Esophagus mucosa (tissue), 1 donor: ENCODE results near the gene NPHP4. TPM values are rescaled to one million over a fixed set of nuclear protein-coding genes. Genes with fewer than 3 reads are reported as not detected.

Source experiments
- ATAC-seq: fragments of 200-7000 bp; cut with Tn5 transposase; one replicate; pipeline ENCODE4 v1.9.1; 2020
- total RNA-seq: library from RNA; stranded (reverse); gene quantifications from one replicate; pipeline ENCODE4 v1.2.4, GENCODE V29; 2023
- donor health status: DM: yes; HTN: yes; CAD: no.

Gene NPHP4
- total RNA-seq, 1 donor from 2014 or later: 4.7 TPM

DNA sequence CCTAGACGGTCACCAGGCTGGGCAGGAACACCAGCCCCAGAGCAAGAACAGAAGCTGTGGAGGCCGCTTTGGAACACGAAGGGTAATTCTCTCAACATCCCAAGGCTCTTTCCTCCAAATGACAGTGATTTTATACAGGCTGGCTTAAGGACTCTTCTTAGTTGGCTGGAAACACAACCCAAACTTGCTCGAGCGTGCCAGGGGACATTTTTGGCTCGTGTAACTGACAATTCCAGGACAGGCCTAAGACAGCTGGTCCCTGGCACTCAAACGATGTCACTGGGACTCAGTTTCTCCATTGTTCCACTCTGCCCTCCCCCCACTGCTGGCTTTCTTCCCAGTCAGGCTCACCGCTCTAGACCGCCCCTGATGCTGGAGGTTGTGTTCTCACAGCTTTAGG is 164.7 kb downstream of the NPHP4 start:
- ATAC-seq: no peak

DNA sequence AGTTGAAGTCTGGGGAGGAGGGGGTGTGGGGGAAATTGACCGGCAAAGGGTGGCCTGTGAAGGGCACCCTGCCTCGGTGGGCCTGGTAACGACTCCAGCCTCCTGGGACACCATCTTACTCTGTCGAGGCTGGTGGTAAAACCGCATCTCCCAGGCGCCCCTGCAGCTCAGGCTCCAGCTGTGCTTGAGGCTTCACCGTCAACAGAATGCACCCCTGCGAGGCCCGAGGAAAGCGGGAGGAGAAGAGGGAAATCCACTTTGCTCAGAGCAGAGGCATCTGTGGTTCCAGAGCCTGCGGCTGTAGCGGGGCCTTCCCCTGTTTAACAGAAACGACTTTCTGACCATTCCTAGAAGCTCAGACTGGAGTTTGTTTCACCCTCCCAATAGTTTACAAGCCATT is 165.6 kb downstream of the NPHP4 start:
- ATAC-seq: no peak

DNA sequence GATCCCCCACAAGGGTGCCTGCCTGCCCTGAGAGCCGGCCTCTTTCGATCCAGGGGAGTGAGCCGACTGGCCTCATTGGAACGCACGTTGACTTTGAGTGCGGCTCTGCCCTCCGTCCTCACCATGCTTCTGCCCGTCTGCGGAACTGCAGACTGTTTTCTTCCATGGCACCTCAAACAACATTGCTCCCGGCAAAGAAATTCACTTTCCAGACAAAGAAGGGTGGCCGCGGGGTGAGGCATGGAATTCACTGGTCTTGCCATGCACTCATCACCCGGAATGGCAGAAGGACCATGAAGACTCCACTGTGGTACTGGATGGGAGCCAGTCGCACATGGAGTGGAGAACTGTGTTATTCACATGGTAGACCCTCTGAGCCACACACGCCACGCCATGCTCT is 169.5 kb downstream of the NPHP4 start:
- no peak for ATAC-seq

DNA sequence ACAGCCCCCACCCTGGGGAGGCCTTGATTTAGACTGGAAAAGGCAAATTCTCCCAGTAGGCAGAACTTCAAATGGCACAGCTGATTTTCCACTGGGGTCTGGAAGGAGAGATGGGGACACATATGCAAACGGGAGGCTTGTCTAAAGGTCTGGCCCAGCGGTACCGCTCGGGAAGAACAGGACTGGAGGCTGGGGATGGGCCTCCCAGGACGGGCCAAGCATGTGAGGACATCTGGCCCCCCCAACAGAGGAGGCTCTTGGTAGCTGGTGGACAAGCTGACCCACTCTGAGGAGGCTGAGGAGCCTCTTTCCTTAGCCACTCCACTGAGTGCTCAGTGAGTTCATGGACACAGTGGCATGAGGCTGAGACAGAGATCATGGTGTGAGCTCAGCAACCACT is 170.0 kb downstream of the NPHP4 start:
- no peak for ATAC-seq

DNA sequence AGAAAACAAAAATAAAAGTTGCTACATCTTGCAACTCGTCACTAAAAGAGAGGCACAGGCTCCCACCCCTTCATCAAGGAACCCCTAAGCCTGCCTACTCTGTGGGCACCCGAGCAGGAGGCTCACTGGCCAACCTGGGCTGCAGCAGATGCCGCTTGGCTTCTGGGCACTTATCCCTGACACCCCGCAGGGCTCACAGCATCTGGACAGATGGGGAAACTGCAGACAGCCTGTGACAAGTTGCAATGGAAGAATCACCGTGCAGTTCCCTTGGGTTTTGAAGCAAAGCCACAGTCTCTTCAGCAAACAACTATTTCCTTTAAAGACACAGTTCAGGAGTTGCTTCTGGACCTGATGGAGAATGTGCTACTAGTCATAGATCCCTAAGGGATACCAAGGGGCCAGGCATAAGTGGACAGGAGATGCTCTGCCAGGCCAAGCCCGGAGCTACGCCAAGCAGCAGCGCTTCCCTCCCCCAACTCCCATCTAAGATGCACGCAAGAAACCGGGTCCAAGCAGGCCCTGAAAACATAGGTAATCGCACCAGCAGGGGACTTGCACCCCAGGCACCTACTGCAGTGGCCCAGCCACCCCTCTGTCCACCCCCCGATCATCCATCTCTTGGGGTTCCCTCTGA is 170.6 kb downstream of the NPHP4 start:
- ATAC-seq: no peak

DNA sequence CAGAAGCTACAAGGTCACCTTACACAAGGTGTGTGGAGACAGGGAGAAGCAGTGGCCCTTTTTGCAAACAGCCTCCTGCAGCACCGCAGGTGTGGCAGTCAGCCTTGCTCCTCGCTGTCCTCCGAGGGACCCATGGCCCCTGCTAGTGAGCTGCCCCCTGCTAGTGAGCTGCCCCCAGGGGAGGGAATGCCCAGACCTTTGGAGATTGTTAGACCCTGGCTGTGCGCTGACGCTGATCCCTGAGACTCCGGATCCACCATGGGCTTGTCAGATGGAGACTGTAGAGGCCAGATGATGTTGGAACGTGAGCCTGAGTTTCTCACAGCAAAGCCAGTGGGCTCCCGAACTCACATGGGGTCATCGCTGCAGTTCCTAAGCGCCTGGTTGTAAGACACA is 172.2 kb downstream of the NPHP4 start:
- ATAC-seq: no peak

DNA sequence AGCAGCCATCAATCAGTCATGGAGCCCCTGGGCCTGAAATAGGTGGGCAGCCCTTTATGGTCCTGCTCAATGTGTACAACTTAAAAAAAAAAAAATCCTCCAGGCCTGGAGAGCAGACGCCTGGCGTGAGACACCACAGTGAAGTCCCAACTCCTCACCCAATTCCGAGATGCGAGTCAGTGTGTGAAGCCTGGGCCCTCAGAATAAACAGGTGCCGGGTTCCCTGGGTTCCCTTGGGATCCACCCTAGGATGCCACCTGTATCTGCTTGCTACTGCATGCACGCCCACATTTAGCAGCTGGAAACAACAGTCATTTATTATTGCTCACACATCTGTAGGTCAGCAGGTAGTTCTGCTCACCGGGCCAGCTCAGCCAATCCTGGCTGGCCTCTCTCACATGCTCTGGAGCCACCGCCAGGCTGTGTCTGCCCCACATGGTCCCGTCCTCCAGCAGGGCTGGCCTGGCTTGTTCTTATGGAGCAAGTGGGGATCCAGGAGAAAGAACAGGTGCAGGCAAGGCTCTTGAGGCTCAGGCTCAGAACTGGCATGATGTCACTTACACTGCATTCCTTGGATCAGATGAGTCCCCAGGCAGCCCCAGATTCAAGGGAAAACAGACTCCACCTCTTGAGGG is 172.7 kb downstream of the NPHP4 start:
- ATAC-seq: no peak

DNA sequence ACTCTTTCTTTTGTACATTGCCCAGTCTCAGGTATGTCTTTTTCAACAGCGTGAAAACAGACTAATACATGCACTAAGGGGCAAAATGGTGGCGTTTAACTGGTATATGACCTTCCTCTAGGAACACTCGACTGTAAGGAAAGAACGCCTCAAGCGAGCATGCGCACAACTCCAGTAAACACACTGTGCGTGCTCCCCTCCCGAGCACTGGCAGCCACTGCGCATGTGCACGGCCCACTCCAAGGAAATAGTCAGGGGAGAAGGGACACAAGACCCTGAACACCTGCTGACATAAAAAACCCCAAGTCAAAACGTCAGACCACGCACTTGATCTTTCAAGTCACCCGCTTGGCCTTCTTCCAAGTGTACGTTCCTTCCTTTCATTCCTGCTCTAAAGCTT is 173.5 kb downstream of the NPHP4 start:
- no peak for ATAC-seq

DNA sequence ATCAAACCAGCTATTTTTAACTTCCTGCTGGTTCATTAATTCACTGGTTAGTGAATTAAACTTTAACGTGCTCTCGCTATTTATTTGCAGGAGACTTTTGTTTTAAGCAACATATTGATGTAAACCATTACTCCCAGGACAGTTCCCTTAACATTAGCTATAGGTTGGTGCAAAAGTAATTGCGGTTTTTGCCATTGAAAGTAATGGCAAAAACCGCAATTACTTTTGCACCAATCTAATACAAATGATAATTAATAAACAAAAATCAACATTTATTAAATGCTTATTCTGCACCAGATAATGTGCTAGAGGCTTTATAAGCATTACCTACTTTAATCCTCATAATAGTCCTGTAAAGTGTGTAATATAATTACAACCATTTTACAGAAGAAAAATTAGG is 176.5 kb downstream of the NPHP4 start:
- ATAC-seq: no peak

DNA sequence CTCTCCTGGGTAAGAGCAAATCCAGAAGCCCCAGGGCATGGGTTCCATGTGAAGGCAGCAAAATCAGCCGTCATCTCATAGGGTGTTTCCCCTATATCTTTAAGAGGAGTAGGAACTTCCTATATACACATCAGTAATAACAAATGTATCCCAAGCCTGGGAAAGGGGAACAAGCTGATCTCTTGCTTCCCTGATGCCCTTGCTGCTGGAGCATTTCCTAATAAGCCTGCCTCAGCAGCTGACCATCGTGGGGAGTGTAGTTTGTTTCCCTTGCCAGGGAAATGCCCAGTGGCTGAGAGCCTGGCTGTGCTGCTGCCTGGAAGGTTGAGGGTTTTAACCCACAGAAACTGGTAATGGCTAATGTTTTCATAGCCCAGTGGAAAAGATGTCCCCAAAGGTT is 177.0 kb downstream of the NPHP4 start:
- no peak for ATAC-seq

DNA sequence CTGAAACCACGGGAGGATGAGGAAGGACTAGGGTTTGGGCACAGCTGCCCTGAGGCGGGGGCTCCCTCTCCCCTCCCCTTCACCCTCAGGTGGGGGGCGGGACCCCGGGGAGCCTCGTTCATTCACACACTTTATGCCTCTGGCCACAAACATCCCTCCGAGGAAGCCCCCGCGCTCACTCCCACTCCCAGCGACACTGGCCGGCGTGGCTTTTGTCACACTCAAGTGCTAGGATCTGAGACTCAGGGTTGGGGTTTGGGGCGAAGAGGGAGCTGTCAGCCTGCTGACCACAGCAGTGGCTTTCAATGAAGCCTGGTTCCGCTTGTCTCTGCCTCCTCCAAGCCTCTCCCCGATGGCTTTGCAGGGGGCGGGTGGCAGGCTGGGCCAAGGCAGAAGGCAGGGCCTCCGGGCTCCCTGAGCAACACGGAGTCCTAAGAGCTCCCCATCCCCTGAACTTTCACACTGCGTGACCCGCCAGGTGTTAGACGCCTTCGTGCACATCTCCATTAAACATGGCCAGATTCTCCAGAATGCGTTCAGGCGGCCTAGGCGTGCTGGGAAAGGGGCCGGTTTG is 178.1 kb downstream of the NPHP4 start:
- ATAC-seq: no peak

DNA sequence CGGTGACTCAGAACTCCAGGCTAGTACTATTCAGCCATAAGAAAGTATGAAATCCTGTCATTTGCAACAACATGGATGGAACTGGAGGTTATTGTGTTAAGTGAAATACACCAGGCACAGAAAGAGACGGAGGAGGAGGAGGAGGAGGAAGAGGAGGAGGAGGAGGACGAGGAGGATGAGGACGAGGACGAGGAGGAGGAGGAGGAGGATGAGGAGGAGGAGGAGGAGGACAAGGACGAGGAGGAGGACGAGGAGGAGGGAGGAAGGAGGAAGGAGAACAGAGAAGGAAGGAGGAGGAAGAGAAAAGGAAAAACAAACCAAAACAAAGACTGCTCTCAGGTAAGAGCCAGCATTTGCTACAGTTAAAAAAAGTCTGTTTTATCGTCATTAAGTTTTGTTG is 178.7 kb downstream of the NPHP4 start:
- no peak for ATAC-seq

Other genes with a start within 250 kb of the NPHP4 start
- 3.6 TPM for gene KCNAB2, start 53.5 kb upstream of the NPHP4 start, total RNA-seq
- 0.04 TPM for gene CHD5, start 187.9 kb upstream of the NPHP4 start, total RNA-seq
- gene RPL22, start 207.2 kb upstream of the NPHP4 start, total RNA-seq: 439 TPM
- gene RNF207, start 213.7 kb upstream of the NPHP4 start, total RNA-seq: 10.8 TPM
- gene ICMT, start 243.5 kb upstream of the NPHP4 start, total RNA-seq: 40.3 TPM